ENCODE results near the gene MED25.

DNA sequence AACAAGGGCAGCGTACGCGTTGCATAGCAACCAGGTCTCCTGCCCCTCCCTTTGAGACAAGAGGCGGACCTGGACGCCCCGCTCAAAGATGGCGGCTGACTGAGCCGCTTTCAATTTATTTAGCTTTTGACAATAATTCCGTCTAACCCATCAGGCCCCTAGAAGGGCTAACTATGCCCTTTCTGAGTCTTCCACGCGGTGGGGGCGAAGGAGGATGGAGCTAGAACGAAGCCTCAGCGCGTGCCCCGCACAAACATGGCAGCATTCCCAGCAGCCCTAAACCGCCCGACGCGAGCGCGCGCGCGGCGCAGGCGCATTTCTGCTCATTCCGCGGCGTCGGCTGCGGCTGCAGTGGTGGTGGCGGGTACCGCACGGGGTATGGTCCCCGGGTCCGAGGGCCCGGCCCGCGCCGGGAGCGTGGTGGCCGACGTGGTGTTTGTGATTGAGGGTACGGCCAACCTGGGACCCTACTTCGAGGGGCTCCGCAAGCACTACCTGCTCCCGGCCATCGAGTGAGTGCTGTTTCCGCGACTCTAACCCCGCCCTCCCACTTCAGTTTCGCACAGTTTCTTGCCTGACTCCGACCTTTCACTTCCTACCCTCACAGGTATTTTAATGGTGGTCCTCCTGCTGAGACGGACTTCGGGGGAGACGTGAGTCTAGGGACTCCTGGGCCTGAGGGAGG is at the start of gene MED25:
- TF ChIP-seq, protein P1, sequence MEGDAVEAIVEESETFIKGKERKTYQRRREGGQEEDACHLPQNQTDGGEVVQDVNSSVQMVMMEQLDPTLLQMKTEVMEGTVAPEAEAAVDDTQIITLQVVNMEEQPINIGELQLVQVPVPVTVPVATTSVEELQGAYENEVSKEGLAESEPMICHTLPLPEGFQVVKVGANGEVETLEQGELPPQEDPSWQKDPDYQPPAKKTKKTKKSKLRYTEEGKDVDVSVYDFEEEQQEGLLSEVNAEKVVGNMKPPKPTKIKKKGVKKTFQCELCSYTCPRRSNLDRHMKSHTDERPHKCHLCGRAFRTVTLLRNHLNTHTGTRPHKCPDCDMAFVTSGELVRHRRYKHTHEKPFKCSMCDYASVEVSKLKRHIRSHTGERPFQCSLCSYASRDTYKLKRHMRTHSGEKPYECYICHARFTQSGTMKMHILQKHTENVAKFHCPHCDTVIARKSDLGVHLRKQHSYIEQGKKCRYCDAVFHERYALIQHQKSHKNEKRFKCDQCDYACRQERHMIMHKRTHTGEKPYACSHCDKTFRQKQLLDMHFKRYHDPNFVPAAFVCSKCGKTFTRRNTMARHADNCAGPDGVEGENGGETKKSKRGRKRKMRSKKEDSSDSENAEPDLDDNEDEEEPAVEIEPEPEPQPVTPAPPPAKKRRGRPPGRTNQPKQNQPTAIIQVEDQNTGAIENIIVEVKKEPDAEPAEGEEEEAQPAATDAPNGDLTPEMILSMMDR (IDR thresholded peaks at IDR 0.05): peak in 4 of 6 experiments; percentile 54 to 76 (median 59)
- TF ChIP-seq POLR2A (IDR thresholded peaks at IDR 0.05): peak; percentile 58 to 60

Measured in Peyer's patch (tissue), 4 donors.